B cell (primary cell): ENCODE results near the gene IGF1R. TPM values are rescaled to one million over a fixed set of nuclear protein-coding genes. Genes with fewer than 3 reads are reported as not detected.

ENCODE experiments used
- ATAC-seq: fragments of 200-7000 bp; cut with Tn5 transposase; one replicate; pipeline ENCODE4 v1.10.0; 2021; ENCODE audit warnings: low read depth, mild to moderate bottlenecking, moderate number of reproducible peaks, moderate library complexity
- CTCF ChIA-PET: fragments of 350-600 bp; sonication (Branson Sonifier 250); formaldehyde crosslinking; loops from one replicate; lab custom pipeline; 2021; ENCODE audit warnings: antibody characterized with exemption, inconsistent platforms; lab: Charles Lee
- POLR2A ChIA-PET: fragments of 350-600 bp; sonication (Branson Sonifier 250); formaldehyde crosslinking; loops from one replicate; lab custom pipeline; 2021; ENCODE audit warnings: antibody characterized with exemption; lab: Charles Lee
- DNase-seq: peaks from one replicate; pipeline ENCODE4 v3.0.0; 2013
- H2AFZ ChIP-seq: 2 replicates; pipeline ENCODE4 v1.6.1; 2012; ENCODE audit warnings: mild to moderate bottlenecking, low read depth, low read length; ENCODE audit not compliant: insufficient read depth, poor library complexity, severe bottlenecking
- H3K27ac ChIP-seq, 2 donors: 1 replicate in 1 of 2; 2 replicates in 1 of 2; pipeline ENCODE4 v1.5.1; 2012 to 2013; ENCODE audit warnings: low read length in 2 of 2, mild to moderate bottlenecking in 2 of 2, moderate library complexity in 1 of 2
- H3K27me3 ChIP-seq, 4 experiments: fragments of 200-600 bp in 1 of 4; sonication (generic) in 1 of 4; replicated peaks in 1 of 4; 1 replicate in 2 of 4; 2 replicates in 2 of 4; pipeline versions ENCODE4 v1.6.1 to v1.7.0; 2013 to 2016; ENCODE audit warnings: low read length in 3 of 4, mild to moderate bottlenecking in 2 of 4, mixed read lengths in 1 of 4, moderate library complexity in 1 of 4; ENCODE audit not compliant: insufficient read depth in 4 of 4, control insufficient read depth in 3 of 4; ENCODE audit errors: control extremely low read depth in 1 of 4
- H3K36me3 ChIP-seq, 2 experiments: replicated peaks in 1 of 2; 1 replicate in 1 of 2; 2 replicates in 1 of 2; pipeline versions ENCODE4 v1.6.1 to v1.7.1; 2013; ENCODE audit warnings: low read length in 1 of 2; ENCODE audit not compliant: insufficient read depth in 2 of 2, control insufficient read depth in 1 of 2; ENCODE audit errors: control extremely low read depth in 1 of 2, extremely low read depth in 1 of 2
- H3K4me1 ChIP-seq, 2 donors: fragments of 200-600 bp in 1 of 2; sonication (generic) in 1 of 2; 1 replicate in 1 of 2; 2 replicates in 1 of 2; pipeline versions ENCODE4 v1.5.1 to v1.6.1; 2013 to 2017; ENCODE audit warnings: low read length in 2 of 2; ENCODE audit not compliant: control insufficient read depth in 2 of 2, insufficient read depth in 2 of 2
- H3K4me2 ChIP-seq: replicated peaks from 2 replicates; pipeline ENCODE3; 2012; ENCODE audit warnings: mild to moderate bottlenecking, low read depth, low read length; ENCODE audit not compliant: poor library complexity, severe bottlenecking
- H3K4me3 ChIP-seq, 5 experiments: fragments of 200-600 bp in 1 of 5; sonication (generic) in 1 of 5; 1 replicate in 3 of 5; 2 replicates in 2 of 5; pipeline versions ENCODE4 v1.5.1 to v1.7.0; 2011 to 2016; ENCODE audit warnings: low read length in 4 of 5, mild to moderate bottlenecking in 4 of 5, low read depth in 2 of 5, control low read depth in 1 of 5, moderate library complexity in 1 of 5; ENCODE audit not compliant: insufficient read depth in 1 of 5; ENCODE audit errors: control extremely low read depth in 1 of 5, extremely low read depth in 1 of 5
- H3K79me2 ChIP-seq: fragments of 200-600 bp; sonication (generic); one replicate; pipeline ENCODE4 v1.6.0; 2016; ENCODE audit warnings: low read length; ENCODE audit not compliant: control insufficient read depth, insufficient read depth
- H3K9ac ChIP-seq: fragments of 200-600 bp; sonication (generic); 2 replicates; pipeline ENCODE4 v1.6.1; 2017; ENCODE audit warnings: mild to moderate bottlenecking, low read length, moderate library complexity
- H3K9me3 ChIP-seq, 3 donors: one replicate each; pipeline versions ENCODE4 v1.6.1 to v1.7.1; 2013; ENCODE audit warnings: low read length in 2 of 3; ENCODE audit not compliant: control insufficient read depth in 2 of 3, insufficient read depth in 1 of 3; ENCODE audit errors: control extremely low read depth in 1 of 3
- H4K20me1 ChIP-seq: 2 replicates; pipeline ENCODE4 v1.6.0; 2012; ENCODE audit warnings: mild to moderate bottlenecking, low read length; ENCODE audit not compliant: insufficient read depth, control insufficient read depth, poor library complexity, severe bottlenecking
- H3K27ac Mint-ChIP-seq: one replicate; pipeline ENCODE4 v1.8.0; 2021; ENCODE audit warnings: mixed read lengths
- H3K27me3 Mint-ChIP-seq: one replicate; pipeline ENCODE4 v1.8.0; 2021; ENCODE audit warnings: mixed read lengths
- H3K4me1 Mint-ChIP-seq: one replicate; pipeline ENCODE4 v1.8.0; 2021; ENCODE audit warnings: mixed read lengths
- H3K4me3 Mint-ChIP-seq: one replicate; pipeline ENCODE4 v1.8.0; 2021; ENCODE audit warnings: mixed read lengths
- H3K9me3 Mint-ChIP-seq: one replicate; pipeline ENCODE4 v1.8.0; 2022; ENCODE audit warnings: mixed read lengths; ENCODE audit not compliant: insufficient read depth
- CTCF ChIP-seq: fragments of 200-600 bp; IDR thresholded peaks from one replicate; pipeline ENCODE4 v1.8.0; 2022; ENCODE audit warnings: antibody characterized with exemption, mild to moderate bottlenecking
- EZH2 ChIP-seq: IDR thresholded peaks from 2 replicates; pipeline ENCODE4 v1.6.1; 2012; ENCODE audit warnings: borderline replicate concordance, low read depth, mild to moderate bottlenecking, moderate library complexity, low read length; ENCODE audit not compliant: insufficient read depth, poor library complexity, severe bottlenecking
- WGBS: methylation state at CpG from one replicate; pipeline ENCODE4 v1.1.5; 2013; ENCODE audit warnings: missing lambda C conversion rate; ENCODE audit not compliant: insufficient coverage; 5-methylcytosine and 5-hydroxymethylcytosine counted together
- intact Hi-C: fragments of 100-400 bp; cut with micrococcal nuclease; formaldehyde crosslinking; loops from one replicate; pipeline ENCODE4 v1.10.0; 2022
- polyA plus RNA-seq: library from polyadenylated mRNA; depleted of rRNA; stranded (reverse); fragments of >200 nt; gene quantifications from 2 replicates; pipeline ENCODE4 v1.2.3, GENCODE V29; 2012
- total RNA-seq, 2 donors: library from RNA; stranded (reverse); fragments of 120-200 nt in 1 of 2; gene quantifications; 1 replicate in 1 of 2; 2 replicates in 1 of 2; pipeline versions ENCODE4 v1.2.3 to v1.2.4, GENCODE V29; 2013 to 2022

The IGF1R gene
- total and polyA plus RNA-seq, 2 donors (not counting 1 experiment from before 2014, with no cell fraction given), result 5.4 to 23.1 TPM

DNA sequence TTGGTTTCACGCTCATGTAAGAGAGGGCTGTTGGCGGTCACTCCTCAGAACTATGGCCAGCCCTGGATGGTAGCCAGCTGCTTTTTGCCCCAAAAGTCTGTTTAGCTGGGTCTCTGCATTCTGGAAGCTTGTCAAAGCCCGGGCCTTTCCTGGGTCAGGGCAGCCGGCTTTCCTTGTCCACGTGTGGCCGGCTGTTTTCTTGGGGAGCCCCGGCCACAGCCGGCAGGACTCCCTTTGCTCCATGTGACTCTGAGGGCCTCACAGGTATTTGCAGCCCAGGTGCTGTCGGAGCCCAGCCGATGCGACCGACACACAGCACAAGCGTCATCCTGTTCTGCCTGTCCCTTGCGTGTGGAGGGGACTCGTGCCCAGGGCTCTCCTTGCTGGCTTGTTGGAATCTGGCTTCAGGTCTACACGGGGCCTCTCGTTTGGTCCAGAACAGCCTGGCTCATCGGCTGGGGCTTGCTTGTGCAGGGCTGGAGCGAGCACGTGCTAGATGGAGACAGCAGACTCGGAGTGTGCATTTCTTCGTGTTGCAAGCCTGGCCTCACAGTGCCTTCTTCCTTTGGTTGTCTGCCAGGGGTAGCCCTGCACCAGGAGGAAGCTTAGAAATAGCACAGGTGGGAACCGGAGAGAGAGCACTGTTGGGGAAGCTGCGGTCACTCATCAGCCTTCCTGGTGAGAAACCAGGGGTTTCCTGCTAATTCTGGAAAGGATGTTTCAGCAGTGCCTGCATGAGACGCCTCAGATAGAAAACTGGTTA lies 307.8 kb downstream of the IGF1R start:
- CTCF ChIA-PET, result no interaction called here
- H3K9me3 ChIP-seq, result peaks cover 0 to 8% (median 0%) of the 10 kb centered on the region in 3 donors
- peaks cover 3 to 4% of the 10 kb centered on the region in 2 experiments for H3K36me3 ChIP-seq

More for the DNA sequence above, 307.8 kb downstream of the IGF1R start:
- H3K4me3 Mint-ChIP-seq, result no peak overlapping the region
- Histone ChIP-seq H3K27ac (no peak overlapping the region), H3K4me3 (no peak overlapping the region), H3K4me1 (no peaks in the 10 kb centered on the region), H4K20me1 (no peaks in the 10 kb centered on the region), H2AFZ (no peak overlapping the region), H3K79me2 (no peaks in the 10 kb centered on the region), H3K9ac (no peak overlapping the region), H3K4me2 (no peak overlapping the region), H3K27me3 (no peaks in the 10 kb centered on the region)
- WGBS, result 74% methylated on average over 25 of the region's 25 CpGs
- H3K27me3 Mint-ChIP-seq, result no peaks in the 10 kb centered on the region
- TF ChIP-seq EZH2 (no peak), CTCF (no peak)
- H3K9me3 Mint-ChIP-seq, result no peaks in the 10 kb centered on the region
- intact Hi-C loops, result no loop called here
- no peak overlapping the region for H3K27ac Mint-ChIP-seq
- POLR2A ChIA-PET, result no interaction called here
- DNase-seq (no peak), ATAC-seq (no peak)
- no peaks in the 10 kb centered on the region for H3K4me1 Mint-ChIP-seq
